ENCODE data around the gene CASP10.

The CASP10 gene

DNA sequence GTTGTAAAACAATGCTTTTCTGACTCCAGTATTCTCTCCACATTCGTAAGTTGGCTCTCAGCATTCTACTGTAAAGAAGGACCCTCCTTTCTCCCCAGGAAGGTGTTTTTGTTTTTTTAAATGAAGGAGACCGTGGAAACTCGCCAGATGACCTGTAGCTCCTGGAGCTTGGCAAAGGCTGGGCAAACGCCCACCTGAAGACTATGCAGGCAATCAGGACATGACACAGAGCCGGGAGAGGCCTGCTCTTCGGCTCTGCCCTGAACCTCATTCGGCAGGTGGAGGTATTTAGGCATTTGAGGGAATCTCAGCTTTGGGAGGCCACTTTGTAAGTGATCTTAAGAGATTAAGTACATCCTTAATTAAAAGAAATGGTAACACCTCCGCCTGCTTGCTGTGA lies 17.4 kb downstream of the CASP10 start:
- no peak for DNase-seq

GRCh38 chr2:201201371-201201770 lies 18.4 kb downstream of the CASP10 start:
- DNase-seq = no peak

DNA sequence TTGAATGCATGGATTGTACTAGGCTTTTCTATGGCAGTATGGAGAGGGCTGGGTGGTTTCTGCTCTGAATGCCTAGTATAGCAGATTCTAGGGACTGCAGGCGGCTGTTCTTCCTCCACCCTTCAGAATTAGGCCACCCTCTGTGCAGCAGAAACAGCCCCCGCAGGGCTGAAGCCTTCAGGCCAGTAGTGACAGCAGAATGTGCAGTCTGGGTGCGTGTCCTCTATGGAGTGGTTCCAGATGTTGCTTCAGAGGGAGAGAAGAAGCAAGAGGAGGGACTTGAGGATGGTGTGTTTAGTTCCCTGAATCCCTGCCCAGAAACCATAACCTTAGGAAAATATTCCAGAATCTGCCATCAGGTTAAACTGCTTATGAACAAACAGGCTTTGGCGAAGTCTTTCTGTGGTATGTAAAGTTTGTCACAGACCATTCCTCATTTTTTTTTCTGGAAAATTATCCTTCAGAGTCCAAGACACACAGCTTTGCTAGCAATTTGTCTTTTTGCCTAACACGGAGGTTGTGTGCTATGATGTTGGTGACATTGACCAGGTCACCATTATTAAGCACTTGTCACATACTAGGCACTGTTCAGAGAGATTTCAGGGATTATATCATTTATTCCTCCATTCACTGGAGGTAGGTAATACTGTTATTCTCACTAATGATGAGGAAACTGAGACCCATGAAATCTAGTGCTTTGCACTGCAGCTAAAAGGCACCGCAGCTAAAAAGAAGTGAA lies 21.1 kb downstream of the CASP10 start:
- no peak for DNase-seq

DNA sequence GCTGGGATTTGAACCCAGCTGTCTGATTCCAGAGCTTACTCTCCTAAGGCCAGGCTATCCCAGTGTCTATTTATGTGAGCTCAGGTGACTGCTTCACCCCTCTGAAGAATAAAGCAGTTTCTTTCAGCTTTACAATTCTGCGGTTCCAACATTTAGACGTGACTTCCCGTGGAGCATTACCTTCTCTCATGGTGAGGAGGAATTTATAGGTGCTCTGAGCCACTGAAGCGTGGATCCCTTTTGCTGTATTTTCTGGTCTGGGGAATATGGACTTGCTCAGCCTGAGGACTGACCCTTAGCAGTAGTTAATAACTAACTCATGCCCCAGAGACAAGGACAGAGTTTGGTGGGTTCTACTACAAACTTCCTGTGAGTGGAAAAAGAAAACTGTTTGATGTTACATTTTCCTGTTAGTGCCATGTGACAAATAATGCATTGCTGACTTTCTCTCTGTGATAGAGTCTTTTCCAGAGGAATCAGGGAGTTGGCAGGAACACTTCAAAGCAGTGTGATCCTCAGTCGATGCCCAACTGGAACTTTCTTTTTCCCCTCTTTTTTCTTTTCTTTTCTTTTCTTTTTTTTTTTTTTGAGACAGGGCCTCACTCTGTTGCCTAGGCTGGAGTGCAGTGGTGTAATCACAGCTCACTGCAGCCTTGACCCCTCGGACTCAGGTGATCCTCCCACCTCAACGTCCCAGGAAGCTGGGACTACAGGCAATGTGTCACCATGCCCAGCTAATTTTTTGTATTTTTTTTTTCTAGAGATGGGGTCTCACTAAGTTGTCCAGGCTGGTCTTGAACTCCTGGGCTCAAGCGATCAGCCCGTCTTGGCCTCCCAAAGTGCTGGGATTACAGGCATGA lies 21.9 kb downstream of the CASP10 start:
- no peak for DNase-seq

- no peak for DNase-seq
These were observed 22.5 kb downstream of the CASP10 start for GRCh38 chr2:201205515-201205849.

GRCh38 chr2:201208563-201209252 lies 25.8 kb downstream of the CASP10 start:
- no peak for DNase-seq

- DNase-seq = no peak
These were observed 33.0 kb downstream of the CASP10 start for GRCh38 chr2:201215963-201216362.

DNA sequence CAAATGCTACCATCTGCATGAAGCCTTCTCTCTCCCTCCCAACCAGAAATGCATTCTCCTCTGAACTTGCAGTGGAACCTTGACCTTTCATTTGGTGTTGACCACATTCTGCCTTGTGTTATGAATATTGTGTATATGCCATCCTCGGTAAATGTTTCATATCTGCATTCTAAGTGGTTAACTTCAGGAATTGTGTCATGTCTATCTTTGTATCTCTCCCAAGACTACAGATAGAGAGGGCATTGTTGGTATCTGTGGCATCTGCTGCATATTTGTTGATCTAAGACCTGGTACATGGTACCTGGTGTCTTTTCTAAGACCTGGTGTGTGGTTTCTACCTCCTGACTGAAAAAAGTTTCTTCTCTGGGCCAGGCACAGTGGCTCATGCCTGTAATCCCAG lies 34.0 kb downstream of the CASP10 start:
- no peak for DNase-seq

- DNase-seq = peak; percentile 38
These were observed 35.8 kb downstream of the CASP10 start for GRCh38 chr2:201218780-201219179.

DNA sequence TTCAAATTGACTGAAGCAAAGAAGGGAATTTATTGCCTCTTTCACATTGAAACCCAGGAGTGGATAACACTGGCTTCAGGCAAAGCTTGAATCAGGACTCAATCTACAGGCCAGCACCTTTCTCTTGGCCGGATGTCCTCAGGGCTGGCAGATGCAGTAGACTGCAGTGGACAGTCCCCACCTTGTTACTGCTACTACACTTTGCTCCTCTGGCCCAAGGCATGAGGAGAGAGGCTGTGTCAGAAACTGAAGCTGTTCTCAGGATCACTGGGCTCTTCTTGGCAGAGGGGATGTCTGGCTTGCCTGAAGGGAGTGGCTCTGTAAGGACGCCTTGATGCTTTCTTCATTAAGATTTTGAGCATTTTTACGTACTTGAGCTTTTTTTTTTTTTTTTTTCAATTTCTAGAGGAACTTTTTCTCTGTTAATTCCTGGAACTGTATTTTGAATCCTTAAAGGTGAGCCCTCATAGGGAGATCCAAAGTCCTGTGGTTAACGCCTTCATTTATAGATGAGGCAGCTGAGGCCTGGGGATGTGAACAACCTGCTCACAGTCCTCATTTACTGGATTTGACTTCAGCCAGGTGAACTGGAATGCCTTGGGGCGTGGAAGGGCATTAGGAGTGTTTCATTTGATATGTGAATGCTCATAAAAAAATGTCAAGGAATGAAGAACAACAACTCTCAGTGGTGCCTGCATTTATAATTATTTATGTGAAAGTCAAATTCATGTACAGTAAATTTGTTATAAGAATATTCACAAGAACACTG lies 36.6 kb downstream of the CASP10 start:
- DNase-seq = no peak

DNA sequence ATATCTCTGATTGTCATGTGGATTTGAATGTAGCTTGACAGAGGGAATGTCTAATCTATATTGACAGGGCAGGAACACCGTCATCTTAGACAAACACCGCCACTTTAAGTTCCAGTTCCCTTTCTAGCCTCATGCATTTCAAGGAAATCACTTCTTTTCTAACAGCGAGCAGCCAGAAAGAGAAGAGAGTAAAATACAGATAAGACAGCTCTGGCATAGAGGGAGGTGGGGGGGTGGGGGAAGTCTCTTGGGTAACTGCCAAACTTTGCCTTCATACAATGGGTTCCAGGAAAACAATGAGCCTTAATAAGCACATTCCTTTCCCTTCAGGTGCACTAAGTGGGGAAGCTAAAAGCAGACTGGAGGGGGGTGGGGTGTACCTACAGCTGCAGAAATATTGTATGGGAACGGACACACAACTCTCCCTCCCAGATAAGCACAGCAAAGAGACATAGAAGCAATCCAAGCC lies 37.2 kb downstream of the CASP10 start:
- no peak for DNase-seq

GRCh38 chr2:201223089-201224073 lies 40.4 kb downstream of the CASP10 start:
- DNase-seq = no peak

DNA sequence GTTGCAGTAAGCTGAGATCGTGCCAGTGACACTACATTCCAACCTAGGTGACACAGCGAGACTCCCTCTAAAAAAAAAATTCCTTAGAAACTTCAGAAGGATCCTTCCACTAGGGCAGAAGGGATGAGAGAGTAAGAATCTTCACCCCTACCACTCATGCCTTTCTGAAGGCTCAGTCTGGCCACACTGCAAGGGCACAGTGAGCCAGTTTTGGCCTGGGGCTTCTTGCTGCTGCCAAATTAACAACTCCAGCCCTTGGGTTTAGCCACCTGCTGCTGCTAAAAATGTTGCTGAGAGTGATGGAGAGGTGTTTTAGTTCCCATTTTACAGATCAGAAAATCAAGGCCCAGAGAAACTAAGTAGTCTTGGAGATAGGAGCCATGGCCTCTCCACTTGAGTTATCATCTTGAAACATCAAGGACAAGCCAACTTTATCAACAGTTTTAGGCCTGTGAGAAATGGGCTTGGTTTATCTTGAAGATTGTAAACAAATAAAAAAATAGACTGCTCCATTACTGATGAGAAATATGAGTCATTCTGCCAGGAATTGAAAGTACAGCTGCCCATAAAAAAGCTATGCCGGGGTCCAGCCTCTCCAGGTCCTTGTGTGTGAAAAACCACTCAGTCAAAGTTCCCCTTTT lies 45.5 kb downstream of the CASP10 start:
- DNase-seq = peak; percentile 30

DNA sequence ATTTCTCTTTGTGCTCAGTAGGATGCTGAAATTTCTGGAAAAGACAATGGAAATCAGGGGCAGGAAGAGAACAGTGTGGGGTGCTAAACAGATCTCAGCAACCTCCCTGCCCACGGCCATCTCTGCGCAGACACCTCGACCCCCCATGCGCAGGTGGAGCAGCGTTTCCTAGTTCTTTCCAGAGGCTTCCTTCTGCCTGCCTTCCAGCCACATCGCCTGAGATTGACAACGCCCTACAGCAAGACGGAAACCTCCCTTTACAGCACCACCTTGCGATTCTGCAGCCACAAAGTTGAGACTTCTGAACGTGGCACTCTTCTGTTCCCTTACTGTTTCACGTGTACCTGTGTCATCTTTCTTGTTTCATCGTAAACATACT lies 46.0 kb downstream of the CASP10 start:
- DNase-seq = no peak

DNA sequence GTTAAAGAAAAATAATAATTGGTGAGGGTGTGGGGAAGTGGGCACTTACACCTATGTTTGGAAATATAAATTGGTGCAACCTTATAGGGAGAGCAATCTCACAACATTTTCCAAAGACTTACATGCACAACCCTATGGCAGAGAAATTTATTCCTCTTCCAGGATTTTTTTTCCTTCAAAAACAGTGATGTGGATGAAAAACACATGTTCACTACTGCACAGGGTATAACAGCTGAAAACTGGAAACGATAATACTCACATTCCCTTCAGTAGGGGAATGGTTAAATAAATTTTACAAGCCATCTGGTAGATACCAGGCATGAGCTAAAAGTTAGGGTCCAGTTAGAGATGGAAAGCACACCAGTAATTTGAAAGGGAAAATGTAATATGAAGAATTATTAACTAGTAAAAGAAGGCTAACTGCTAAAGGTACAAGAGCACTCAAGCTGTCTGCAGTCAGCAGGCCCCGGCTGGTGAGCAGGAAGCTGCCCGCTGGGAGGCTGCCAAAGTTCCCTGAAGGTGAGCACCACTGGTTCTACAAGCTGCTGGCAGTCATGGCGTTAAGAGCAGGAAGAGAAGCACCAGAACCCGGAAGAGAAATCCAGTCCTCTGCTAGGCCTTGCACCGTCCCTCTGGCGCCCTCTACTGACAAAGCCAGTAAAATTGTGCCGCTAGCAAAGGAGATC lies 49.0 kb downstream of the CASP10 start:
- DNase-seq = peak; percentile 91

- no peak for DNase-seq
These were observed 49.5 kb downstream of the CASP10 start for GRCh38 chr2:201232467-201232815.

GRCh38 chr2:201233192-201233811 lies 50.4 kb downstream of the CASP10 start:
- no peak for DNase-seq

GRCh38 chr2:201233812-201234662 lies 51.1 kb downstream of the CASP10 start:
- no peak for DNase-seq

DNA sequence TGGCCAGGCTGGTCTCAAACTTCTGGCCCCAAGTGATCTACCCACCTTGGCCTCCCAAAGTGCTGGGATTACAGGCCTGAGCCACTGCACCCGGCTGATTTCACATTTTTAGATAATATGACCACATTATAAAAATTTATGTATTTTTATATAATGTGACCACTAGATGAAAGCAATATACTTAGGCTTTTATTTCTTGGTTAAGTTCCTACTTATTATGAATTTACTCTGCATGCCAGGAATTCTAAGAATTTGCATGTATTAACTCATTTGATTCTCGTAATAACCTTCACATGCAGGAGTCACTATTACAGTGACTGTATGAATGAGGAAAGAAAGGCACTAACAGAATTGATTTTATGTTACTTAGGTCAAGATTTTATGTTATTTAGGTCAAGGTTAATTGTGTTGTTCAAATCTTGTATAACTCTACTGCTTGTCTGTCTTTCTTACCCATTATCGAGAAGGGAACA lies 51.8 kb downstream of the CASP10 start:
- no peak for DNase-seq
